K562 (cell line): ENCODE results near the gene ELOVL5. TPM values are rescaled to one million over a fixed set of nuclear protein-coding genes. Genes with fewer than 3 reads are reported as not detected.

Experiments used
- EP400 ChIP-seq: fragments of 450-650 bp; IDR thresholded peaks from 2 replicates; pipeline ENCODE4 v1.6.1; 2017; ENCODE audit warnings: antibody characterized with exemption, mild to moderate bottlenecking, moderate library complexity
- HDAC1 ChIP-seq, 2 experiments: fragments of 450-650 bp; IDR thresholded peaks; 2 replicates each; pipeline ENCODE4 v1.6.1; 2016 to 2017; ENCODE audit warnings: inconsistent platforms in 1 of 2, mild to moderate bottlenecking in 1 of 2, moderate library complexity in 1 of 2
- HDAC2 ChIP-seq: fragments of 450-650 bp; IDR thresholded peaks from 2 replicates; pipeline ENCODE4 v1.6.1; 2016; ENCODE audit warnings: mild to moderate bottlenecking
- NFIC ChIP-seq: fragments of 450-650 bp; IDR thresholded peaks from 2 replicates; pipeline ENCODE4 v1.6.1; 2017; ENCODE audit warnings: mild to moderate bottlenecking, inconsistent platforms
- NR1H2 ChIP-seq: sonication (generic); formaldehyde crosslinking; IDR thresholded peaks from 2 replicates; pipeline ENCODE4 v1.4.0; 2020; ENCODE audit warnings: mild to moderate bottlenecking, missing genetic modification reagents
- TAF9B ChIP-seq: fragments of 450-650 bp; IDR thresholded peaks from 2 replicates; pipeline ENCODE4 v1.6.1; 2018; ENCODE audit warnings: mild to moderate bottlenecking; ENCODE audit not compliant: partially characterized antibody
- ZNF408 ChIP-seq: fragments of 250-450 bp; sonication (Bioruptor Pico); IDR thresholded peaks from 2 replicates; pipeline ENCODE4 v1.4.0; 2020; ENCODE audit warnings: low read depth, mild to moderate bottlenecking, moderate library complexity
- ZNF589 ChIP-seq: fragments of 200-800 bp; sonication (Bioruptor generic); IDR thresholded peaks from 2 replicates; pipeline ENCODE4 v1.6.1; 2016; ENCODE audit warnings: low read depth, missing genetic modification characterization, missing compliant biosample characterization
- polyA plus RNA-seq, 8 experiments: library from polyadenylated mRNA; depleted of rRNA in 4 of 8; stranded (reverse) in 5 of 8; unstranded in 3 of 8; fragments of >200 nt; fragmentation: Nextera tagmentation in 2 of 8; fragmentation: Illumina TruSeq in 1 of 8; extraction: Ambion mirVana in 2 of 8; extraction: Trizol in 1 of 8; gene quantifications; 2 replicates each; pipeline versions ENCODE4 v1.2.1 to v1.2.3, GENCODE V29; 2011 to 2014; ENCODE audit warnings: inconsistent platforms in 1 of 8, missing spikeins in 1 of 8
- total RNA-seq, 7 experiments: library from RNA; depleted of rRNA in 6 of 7; stranded (reverse); fragments of >200 nt in 6 of 7; fragmentation: Illumina TruSeq in 2 of 7; extraction: Trizol in 2 of 7; gene quantifications; 2 replicates each; pipeline versions ENCODE4 v1.2.1 to v1.2.3, GENCODE V29; 2011 to 2021; ENCODE audit warnings: low replicate concordance in 1 of 7
- TF ChIP-seq, protein P1 (sequence below): fragments of 450-650 bp; IDR thresholded peaks from 2 replicates; pipeline ENCODE4 v1.6.1; 2018; ENCODE audit not compliant: partially characterized antibody
- TF ChIP-seq, protein P2 (sequence below): fragments of 250-450 bp; sonication (Bioruptor Pico); IDR thresholded peaks from 2 replicates; pipeline ENCODE4 v1.9.0; 2021; ENCODE audit warnings: mild to moderate bottlenecking, inconsistent platforms
- TF ChIP-seq, protein P3 (sequence below), 2 experiments: fragments of 450-650 bp; conservative IDR thresholded peaks; 2 replicates each; pipeline ENCODE4 v1.6.1; 2017; ENCODE audit warnings: mild to moderate bottlenecking in 2 of 2, moderate library complexity in 2 of 2
- TF ChIP-seq, protein P4 (sequence below), 2 experiments: fragments of 450-650 bp; formaldehyde crosslinking in 1 of 2; IDR thresholded peaks; 2 replicates each; pipeline versions ENCODE4 v1.4.0 to v1.6.1; 2014 to 2020; ENCODE audit warnings: mild to moderate bottlenecking in 2 of 2, borderline replicate concordance in 1 of 2, low read depth in 1 of 2

The ELOVL5 gene
- total and polyA plus RNA-seq, 9 of the 15 experiments (the other 6 are each of a cell fraction or from before 2014, with no cell fraction given), result 70.6 to 245 (median 132) TPM

DNA sequence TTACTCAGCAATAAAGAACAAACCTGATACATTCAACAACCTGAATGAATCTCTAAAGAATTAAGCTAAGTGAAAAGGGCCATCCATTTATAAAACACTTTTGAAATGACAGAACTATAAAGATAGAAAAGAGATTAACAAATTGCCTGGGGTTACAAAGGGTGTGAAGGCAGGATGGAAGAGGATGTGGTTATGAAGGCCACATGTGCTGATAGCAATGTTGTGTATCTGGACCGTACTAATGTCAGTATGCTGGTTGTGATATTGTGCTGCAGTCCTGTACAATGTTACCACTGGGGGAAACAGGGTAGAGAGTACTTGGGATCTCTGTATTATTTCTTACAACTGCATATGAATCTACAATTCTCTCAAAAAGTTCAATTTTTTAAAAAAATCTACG lies 36.4 kb downstream of the ELOVL5 start (continued):
- TF ChIP-seq HDAC2 (0 out of 2 replicates have a peak, but pooled peaks have one; percentile 21), HDAC1 (IDR thresholded peaks at IDR 0.05) (peak in 1 of 2 experiments; percentile 55; a peak in 2 of 4 replicates), NR1H2 (CRISPR knock-in tag) (no peak), TAF9B (no peak), ZNF589 (CRISPR knock-in tag) (peak; percentile 72; the same call in 1 of the 2 replicates), ZNF408 (CRISPR knock-in tag) (no peak), EP400 (peak; percentile 40), NFIC (peak; percentile 26; the same call in 1 of the 2 replicates)
- TF ChIP-seq, protein P1, sequence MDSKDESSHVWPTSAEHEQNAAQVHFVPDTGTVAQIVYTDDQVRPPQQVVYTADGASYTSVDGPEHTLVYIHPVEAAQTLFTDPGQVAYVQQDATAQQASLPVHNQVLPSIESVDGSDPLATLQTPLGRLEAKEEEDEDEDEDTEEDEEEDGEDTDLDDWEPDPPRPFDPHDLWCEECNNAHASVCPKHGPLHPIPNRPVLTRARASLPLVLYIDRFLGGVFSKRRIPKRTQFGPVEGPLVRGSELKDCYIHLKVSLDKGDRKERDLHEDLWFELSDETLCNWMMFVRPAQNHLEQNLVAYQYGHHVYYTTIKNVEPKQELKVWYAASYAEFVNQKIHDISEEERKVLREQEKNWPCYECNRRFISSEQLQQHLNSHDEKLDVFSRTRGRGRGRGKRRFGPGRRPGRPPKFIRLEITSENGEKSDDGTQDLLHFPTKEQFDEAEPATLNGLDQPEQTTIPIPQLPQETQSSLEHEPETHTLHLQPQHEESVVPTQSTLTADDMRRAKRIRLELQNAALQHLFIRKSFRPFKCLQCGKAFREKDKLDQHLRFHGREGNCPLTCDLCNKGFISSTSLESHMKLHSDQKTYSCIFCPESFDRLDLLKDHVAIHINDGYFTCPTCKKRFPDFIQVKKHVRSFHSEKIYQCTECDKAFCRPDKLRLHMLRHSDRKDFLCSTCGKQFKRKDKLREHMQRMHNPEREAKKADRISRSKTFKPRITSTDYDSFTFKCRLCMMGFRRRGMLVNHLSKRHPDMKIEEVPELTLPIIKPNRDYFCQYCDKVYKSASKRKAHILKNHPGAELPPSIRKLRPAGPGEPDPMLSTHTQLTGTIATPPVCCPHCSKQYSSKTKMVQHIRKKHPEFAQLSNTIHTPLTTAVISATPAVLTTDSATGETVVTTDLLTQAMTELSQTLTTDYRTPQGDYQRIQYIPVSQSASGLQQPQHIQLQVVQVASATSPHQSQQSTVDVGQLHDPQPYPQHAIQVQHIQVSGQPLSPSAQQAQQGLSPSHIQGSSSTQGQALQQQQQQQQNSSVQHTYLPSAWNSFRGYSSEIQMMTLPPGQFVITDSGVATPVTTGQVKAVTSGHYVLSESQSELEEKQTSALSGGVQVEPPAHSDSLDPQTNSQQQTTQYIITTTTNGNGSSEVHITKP, result peak; percentile 76
- TF ChIP-seq, protein P2, sequence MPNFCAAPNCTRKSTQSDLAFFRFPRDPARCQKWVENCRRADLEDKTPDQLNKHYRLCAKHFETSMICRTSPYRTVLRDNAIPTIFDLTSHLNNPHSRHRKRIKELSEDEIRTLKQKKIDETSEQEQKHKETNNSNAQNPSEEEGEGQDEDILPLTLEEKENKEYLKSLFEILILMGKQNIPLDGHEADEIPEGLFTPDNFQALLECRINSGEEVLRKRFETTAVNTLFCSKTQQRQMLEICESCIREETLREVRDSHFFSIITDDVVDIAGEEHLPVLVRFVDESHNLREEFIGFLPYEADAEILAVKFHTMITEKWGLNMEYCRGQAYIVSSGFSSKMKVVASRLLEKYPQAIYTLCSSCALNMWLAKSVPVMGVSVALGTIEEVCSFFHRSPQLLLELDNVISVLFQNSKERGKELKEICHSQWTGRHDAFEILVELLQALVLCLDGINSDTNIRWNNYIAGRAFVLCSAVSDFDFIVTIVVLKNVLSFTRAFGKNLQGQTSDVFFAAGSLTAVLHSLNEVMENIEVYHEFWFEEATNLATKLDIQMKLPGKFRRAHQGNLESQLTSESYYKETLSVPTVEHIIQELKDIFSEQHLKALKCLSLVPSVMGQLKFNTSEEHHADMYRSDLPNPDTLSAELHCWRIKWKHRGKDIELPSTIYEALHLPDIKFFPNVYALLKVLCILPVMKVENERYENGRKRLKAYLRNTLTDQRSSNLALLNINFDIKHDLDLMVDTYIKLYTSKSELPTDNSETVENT (CRISPR knock-in tag), result no peak
- TF ChIP-seq, protein P3, sequence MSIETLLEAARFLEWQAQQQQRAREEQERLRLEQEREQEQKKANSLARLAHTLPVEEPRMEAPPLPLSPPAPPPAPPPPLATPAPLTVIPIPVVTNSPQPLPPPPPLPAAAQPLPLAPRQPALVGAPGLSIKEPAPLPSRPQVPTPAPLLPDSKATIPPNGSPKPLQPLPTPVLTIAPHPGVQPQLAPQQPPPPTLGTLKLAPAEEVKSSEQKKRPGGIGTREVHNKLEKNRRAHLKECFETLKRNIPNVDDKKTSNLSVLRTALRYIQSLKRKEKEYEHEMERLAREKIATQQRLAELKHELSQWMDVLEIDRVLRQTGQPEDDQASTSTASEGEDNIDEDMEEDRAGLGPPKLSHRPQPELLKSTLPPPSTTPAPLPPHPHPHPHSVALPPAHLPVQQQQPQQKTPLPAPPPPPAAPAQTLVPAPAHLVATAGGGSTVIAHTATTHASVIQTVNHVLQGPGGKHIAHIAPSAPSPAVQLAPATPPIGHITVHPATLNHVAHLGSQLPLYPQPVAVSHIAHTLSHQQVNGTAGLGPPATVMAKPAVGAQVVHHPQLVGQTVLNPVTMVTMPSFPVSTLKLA (conservative IDR thresholded peaks at IDR 0.05), result peak; percentile 39 to 60
- TF ChIP-seq, protein P4, sequence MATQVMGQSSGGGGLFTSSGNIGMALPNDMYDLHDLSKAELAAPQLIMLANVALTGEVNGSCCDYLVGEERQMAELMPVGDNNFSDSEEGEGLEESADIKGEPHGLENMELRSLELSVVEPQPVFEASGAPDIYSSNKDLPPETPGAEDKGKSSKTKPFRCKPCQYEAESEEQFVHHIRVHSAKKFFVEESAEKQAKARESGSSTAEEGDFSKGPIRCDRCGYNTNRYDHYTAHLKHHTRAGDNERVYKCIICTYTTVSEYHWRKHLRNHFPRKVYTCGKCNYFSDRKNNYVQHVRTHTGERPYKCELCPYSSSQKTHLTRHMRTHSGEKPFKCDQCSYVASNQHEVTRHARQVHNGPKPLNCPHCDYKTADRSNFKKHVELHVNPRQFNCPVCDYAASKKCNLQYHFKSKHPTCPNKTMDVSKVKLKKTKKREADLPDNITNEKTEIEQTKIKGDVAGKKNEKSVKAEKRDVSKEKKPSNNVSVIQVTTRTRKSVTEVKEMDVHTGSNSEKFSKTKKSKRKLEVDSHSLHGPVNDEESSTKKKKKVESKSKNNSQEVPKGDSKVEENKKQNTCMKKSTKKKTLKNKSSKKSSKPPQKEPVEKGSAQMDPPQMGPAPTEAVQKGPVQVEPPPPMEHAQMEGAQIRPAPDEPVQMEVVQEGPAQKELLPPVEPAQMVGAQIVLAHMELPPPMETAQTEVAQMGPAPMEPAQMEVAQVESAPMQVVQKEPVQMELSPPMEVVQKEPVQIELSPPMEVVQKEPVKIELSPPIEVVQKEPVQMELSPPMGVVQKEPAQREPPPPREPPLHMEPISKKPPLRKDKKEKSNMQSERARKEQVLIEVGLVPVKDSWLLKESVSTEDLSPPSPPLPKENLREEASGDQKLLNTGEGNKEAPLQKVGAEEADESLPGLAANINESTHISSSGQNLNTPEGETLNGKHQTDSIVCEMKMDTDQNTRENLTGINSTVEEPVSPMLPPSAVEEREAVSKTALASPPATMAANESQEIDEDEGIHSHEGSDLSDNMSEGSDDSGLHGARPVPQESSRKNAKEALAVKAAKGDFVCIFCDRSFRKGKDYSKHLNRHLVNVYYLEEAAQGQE (IDR thresholded peaks at IDR 0.05; ENCODE audit: borderline replicate concordance), result peak; percentile 19; the same call in 1 of the 2 replicates
- TF ChIP-seq, protein P4 (CRISPR knock-in tag; IDR thresholded peaks at IDR 0.05; ENCODE audit: low read depth), result no peak
